Stimulated activated CD8-positive, alpha-beta memory T cell treated with anti-CD3 and anti-CD28 coated beads, Interleukin-15, amount 100 ng/mL, for 4 hours (primary cell): Measurements from ENCODE around the gene GAR1.
"Not testable (repeated sequence)": the region's sequence is repeated elsewhere in the genome, so short reads cannot be mapped to it uniquely, and the experiment has no call there.

Source experiments
- DNase-seq, 2 donors: peaks; one replicate each; pipeline ENCODE4 v3.0.0-alpha.2; 2020; ENCODE audit warnings: low read depth in 2 of 2

GAR1 gene

DNA sequence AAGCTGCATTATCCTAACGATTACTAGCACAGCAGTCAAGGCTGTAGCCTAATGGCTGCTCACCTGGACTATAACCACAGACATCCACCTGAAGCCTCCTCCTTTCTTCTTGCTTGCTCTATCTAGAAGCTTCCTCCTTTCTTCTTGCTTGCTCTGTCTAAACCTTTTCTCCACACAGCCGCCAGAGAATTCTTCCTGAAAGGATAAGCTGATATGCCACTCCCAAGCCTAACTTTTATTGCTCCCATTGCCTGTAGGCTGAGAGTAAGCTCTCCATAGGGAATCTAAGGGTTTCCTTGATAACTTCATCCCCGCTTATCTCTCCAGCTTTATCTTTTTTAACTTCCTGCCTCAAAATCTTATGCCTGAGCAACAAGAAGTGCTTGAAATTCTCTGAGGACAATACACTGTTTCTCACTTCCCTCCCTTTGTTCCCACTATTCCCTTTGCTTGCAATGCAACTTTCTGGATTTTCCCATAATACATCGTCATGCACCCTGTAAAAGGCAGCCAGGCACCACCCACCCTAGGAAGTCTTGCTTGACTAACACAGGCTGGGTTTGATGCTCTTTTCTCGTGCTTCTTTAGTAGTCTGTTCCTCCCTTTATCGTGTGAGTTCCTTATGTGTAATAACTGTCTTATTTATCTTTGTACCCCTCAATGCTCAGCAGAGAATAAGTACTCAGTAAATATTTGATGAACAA is 31.0 kb downstream of the GAR1 start:
- DNase-seq = no peak

DNA sequence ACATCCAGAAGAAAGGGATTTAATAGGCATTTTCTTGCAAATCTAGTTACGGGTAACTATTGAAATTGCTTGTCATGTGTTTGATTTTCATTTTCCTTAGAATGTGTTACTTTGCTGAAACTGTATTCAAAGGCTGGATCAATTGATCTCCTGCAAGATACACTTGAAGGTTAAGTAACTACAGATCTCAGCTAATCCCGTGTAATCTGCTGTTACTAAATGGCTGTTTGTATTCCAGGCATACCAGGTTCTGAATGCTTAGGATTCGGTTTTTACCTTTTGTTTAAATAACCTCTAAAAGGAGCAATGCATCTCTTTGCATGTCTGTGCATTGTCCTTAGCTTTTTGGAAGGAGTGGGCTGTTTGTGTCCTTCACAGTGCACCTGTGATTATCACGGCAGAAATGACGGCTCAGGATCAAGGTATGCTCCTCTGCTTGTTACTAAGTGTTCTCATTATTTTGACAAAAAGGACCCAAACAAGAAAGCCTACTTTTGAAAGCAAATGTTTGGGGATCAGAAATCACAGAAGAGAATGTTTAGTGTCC is 32.4 kb downstream of the GAR1 start, which contains the start of gene LRIT3:
Gene LRIT3, plus strand, starts transcription at position 212 of the 547 bp plus-strand sequence. Its CDS starts 95 bp downstream, at position 307.
- DNase-seq = no peak

DNA sequence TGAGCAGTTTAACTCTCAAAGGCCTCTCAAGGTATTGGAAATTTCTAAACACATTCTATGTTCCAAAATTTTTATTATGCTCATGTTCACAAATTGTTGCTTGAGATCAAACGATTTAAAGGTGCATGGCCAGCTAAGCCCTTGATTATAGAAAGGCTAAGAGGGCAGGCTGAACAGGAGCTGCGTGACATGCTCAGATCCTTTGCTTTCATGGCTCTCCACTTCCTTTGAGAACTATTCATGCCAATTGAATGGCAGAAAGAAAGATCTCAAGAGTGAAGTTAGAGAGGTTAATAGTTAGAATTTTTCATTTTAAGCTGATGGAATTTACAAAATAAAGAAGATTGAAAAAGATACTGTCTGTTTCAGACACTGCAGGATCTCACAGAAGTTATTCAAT is 32.9 kb downstream of the GAR1 start:
- DNase-seq = no peak

DNA sequence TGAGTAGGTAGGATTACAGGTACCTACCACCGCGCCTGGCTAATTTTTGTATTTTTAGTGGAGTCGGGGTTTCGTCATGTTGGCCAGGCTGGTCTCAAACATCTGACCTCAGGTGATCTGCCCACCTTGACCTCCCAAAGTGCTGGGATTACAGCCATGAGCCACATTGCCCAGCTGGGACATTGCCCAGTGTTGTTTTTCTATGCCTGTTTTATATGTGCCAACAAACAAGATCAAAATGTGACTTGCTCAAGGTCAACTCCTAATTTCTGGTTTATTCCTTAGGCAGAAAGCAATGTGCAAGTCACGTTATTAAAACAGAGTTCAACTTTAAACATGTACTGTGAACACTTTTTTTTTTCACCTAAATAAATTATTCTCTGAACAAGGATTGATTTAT is 35.0 kb downstream of the GAR1 start:
- DNase-seq = no peak

DNA sequence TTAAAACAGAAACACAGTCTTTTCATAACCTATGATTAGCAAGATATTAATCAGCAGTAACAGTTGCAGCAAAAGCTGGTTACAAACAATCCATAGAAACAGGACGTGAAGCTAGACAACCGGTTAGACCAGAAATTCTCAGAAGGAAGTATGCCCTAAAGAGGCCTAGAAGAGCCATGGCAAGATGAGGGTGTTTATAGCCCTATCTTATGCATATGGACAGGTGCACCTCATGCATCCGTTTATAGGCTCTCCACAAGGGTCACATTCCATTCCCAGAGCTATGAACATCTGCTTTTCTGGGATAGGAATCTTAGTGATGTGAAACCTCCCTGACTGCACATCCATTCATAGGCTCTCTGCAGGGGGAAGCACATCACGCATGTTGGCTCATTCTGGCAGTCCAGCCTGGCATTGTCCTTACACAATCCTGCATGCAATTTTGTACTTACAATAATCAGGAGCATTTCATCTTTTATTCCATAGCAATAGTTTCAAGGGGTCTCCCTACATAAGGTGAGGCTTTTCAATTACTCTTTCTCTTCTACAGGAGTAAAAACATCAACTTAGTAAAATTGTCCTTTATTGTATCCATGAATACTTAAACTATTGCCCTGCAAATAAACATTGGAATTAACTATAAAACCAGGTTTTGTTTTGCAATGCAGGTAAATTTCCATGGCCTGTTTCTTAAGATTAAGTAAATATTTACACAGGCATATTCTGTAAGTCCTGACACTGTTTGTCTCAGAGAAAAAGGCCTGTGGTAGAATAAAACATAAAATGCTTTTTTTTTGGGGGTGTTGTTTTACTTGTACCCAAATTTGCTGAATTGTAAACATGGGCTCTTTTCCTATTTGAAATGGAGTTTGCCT is 44.1 kb downstream of the GAR1 start:
- DNase-seq = not testable (repeated sequence)

DNA sequence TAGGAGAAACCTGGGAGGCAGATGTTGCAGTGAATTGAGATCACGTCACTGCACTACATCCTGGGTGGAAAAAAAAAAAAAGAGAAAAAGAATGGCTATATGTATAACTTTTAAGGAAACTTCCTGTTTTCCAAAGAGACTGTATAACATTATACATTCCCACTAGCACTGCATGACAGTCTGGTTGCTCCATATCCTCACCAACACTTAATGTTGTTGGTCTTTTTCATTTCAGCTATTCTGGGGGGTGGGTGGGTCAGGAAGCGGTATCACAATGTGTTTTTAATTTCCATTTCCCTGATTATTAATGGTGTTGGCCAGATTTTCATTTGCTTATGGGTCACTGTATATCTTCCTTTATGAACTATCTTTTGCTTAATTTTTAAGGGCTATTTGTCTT is 45.7 kb downstream of the GAR1 start:
- no peak for DNase-seq

DNA sequence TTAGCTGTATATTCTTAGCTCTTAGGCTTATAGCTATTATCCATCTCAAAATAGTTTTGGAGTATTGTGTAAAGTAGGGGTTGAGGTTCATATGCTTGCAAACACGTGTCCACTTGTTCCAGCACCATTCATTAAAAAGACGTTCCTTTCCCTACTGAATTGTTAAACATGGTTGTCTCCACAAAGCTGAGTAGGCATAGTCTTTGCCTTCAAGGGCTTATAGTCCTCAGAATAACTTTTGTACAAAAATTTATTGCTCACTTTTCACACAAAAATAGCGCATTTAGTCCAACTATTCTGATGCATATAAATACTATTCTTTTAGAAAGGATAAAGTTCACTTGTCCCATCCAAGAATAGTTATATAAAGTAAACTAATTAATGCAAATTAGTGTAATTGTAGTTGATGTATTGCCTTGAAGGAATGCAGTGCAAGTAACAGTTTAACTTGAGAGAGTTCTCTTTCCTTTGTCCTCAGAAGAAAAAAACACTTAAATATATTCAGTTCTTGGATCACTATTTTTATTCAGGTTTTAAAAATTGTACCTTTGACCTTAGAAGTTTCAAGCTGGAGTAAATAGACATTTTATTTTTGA is 46.5 kb downstream of the GAR1 start:
- no peak for DNase-seq

DNA sequence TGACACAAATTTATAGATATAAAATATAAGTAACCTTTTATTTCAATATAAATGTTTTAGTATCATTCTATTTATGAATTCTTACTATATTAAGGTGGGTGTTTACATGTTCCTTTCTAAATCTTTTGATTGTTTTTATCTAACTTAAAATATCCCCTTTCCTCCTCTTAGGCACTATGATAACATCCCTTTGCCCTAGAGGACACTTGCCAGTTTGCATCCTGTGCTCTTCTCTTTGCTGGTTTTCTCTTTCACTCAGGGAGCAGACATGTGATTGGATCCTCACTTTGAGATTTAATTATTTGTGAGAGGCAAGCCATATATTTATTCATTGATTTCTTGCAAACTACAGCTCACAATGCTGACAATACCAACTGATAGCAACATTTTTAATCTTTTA is 48.6 kb downstream of the GAR1 start:
- no peak for DNase-seq

DNA sequence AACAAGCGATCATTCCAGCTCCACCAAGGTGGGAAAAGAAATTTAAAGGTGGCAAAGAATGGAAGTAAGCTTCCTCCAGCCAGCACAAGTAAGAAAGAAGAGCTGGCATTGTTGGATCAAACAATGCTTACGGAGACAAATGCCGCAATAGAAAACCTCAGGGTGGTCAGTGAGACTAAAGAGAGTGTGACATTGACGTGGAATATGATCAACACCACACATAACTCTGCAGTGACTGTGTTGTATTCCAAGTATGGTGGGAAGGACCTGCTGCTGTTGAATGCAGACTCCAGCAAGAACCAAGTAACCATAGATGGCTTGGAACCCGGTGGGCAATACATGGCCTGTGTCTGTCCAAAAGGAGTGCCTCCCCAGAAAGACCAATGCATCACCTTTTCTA is 54.5 kb downstream of the GAR1 start:
- no peak for DNase-seq

DNA sequence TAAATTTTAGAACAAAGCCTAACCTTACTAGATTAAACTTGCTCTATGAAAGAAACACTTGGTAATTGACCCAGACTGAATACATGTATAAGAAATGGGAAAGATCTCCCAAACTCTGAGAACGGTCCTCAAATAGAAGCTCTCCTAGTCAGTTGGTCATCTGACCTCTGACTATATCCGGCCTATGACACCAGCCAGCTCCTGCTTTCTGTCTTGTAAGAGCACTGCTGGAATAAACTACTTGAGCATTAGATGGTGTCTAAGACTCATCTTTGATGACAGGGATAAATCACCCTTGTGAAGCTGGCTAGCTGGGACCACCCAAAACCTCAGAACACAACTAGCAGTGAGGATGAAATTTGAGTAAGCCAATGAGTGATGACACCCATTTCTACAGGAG is 56.5 kb downstream of the GAR1 start:
- DNase-seq = no peak

DNA sequence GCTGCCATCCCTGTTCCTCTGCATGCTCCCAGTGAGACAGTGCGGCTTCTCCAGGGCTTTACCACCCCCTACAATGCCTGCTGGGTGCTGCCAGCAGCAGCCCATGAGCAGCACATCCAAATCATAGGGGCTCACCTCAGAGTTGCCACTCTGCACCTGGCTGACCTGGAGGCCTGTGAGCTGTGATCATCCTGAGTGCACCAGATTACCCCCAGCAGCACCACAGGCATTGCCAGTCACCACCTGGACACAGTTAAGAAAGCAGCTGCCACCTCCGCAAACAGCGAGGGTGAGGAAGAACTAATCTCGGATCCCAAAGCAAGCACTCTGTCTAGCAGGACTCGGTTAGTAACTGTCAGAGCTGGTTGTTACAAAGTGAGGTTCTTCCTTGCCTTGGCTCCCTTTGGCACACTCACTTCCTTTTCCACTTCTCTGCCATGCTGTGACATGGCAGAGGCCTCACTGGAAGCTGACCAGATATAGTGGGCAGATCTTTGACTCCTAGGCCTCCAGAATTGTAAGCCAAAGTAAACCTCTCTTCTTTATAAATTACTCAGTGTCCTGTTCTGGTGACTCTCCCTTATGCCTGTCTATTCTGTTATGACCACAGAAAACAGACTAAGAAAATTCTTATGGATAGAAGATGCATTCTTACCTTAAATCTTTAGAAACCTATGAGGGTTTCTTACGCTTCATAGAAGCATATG is 57.5 kb downstream of the GAR1 start:
- DNase-seq = no peak

DNA sequence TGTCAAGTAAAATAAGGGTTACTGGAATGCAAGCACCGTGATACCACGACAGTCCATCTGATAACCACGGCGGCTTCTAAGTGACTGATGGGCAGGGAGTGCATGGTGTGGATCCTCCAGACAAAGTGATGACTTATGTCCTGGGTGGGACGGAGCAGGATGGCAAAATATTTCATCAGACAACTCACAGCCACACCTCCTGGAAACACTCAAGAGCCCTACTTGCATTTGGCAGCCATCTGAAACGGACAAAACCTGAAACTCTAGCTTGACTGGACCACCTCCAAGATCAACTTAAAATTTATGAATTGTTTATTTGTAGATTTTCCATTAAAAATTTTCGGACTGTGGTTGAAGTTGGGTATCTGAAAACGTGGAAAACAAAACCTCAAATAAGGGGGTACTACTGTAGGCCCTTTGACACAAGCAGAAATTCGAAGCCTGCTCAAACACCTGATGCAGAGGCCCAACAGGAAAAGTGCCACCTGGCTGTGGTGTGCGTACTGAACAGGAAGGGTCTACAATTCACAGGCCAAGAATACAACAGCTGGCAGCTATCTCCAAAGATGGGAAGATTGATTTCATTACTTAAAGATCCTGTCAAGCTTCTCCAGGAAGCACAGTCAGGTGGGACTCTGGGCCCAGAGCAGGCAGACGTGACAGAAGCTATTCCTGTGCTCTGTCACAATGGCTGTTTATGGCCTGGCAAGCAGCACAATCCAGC is 58.4 kb downstream of the GAR1 start:
- no peak for DNase-seq
